SH-SY5Y (cell line): ENCODE measurements around the gene PTPN14.

ENCODE experiments used
- GATA2 ChIP-seq: IDR thresholded peaks from 2 replicates; pipeline ENCODE4 v1.6.1; 2011; ENCODE audit warnings: mild to moderate bottlenecking, low read depth, low read length
- GATA3 ChIP-seq: IDR thresholded peaks from 2 replicates; pipeline ENCODE4 v1.6.1; 2011; ENCODE audit warnings: low read depth, mild to moderate bottlenecking, low read length, moderate library complexity

The PTPN14 gene

GRCh38 chr1:214573386-214574318 is 22.2 kb upstream of the PTPN14 start:
- no peak for TF ChIP-seq GATA2
- no peak for TF ChIP-seq GATA3

GRCh38 chr1:214571281-214571680 is 19.9 kb upstream of the PTPN14 start:
- TF ChIP-seq GATA2 (peak; percentile 29; the same call in 1 of the 2 replicates), GATA3 (0 out of 2 replicates have a peak, but pooled peaks have one; percentile 16)

GRCh38 chr1:214570442-214570841 is 19.0 kb upstream of the PTPN14 start:
- TF ChIP-seq GATA2: no peak
- no peak for TF ChIP-seq GATA3

- TF ChIP-seq GATA3: no peak
Observed at GRCh38 chr1:214569357-214570004, 18.1 kb upstream of the PTPN14 start.

GRCh38 chr1:214568328-214568727 is 16.9 kb upstream of the PTPN14 start:
- TF ChIP-seq GATA3 (no peak), GATA2 (no peak)

GRCh38 chr1:214567481-214567980 is 16.1 kb upstream of the PTPN14 start:
- TF ChIP-seq GATA3: no peak
- TF ChIP-seq GATA2: no peak

GRCh38 chr1:214566158-214567104 is 15.0 kb upstream of the PTPN14 start:
- TF ChIP-seq GATA2: no peak
- no peak for TF ChIP-seq GATA3

GRCh38 chr1:214565310-214565709 is 13.9 kb upstream of the PTPN14 start:
- TF ChIP-seq GATA3: no peak
- TF ChIP-seq GATA2: no peak

- TF ChIP-seq GATA2 (no peak), GATA3 (no peak)
Observed at GRCh38 chr1:214563881-214564280, 12.5 kb upstream of the PTPN14 start.

GRCh38 chr1:214557952-214558735 is 6.7 kb upstream of the PTPN14 start:
- no peak for TF ChIP-seq GATA2
- no peak for TF ChIP-seq GATA3

GRCh38 chr1:214553142-214553710 is 1.8 kb upstream of the PTPN14 start:
- TF ChIP-seq GATA3 (no peak), GATA2 (no peak)

GRCh38 chr1:214552174-214552608 is 789 bp upstream of the PTPN14 start:
- TF ChIP-seq GATA3: no peak
- no peak for TF ChIP-seq GATA2
